HPDE6-E6E7 (cell line): ENCODE measurements around the gene ADAMTS13.
A peak's percentile ranks its signal among the peaks of the same experiment; 100 is the strongest.
"Not testable (repeated sequence)": the region's sequence is repeated elsewhere in the genome, so short reads cannot be mapped to it uniquely, and the experiment has no call there.

Experiments
- DNase-seq: peaks from one replicate; pipeline ENCODE4 v3.0.0; 2011; ENCODE audit warnings: missing footprints; ENCODE audit errors: extremely low spot score

The ADAMTS13 gene

GRCh38 chr9:133425049-133425632, 3.0 kb downstream of the ADAMTS13 start:
- DNase-seq: no peak

GRCh38 chr9:133426011-133426410, 3.8 kb downstream of the ADAMTS13 start:
- no peak for DNase-seq

- no peak for DNase-seq
Measured at GRCh38 chr9:133427658-133428348, 5.6 kb downstream of the ADAMTS13 start.

GRCh38 chr9:133428617-133429101, 6.5 kb downstream of the ADAMTS13 start:
- DNase-seq: peak; percentile 32

GRCh38 chr9:133429214-133429613, 7.0 kb downstream of the ADAMTS13 start:
- no peak for DNase-seq

GRCh38 chr9:133429641-133430161, 7.5 kb downstream of the ADAMTS13 start:
- no peak for DNase-seq

GRCh38 chr9:133430244-133430643, 8.1 kb downstream of the ADAMTS13 start:
- no peak for DNase-seq

- DNase-seq: no peak
Measured at GRCh38 chr9:133433351-133433843, 11.2 kb downstream of the ADAMTS13 start.

- DNase-seq: no peak
Measured at GRCh38 chr9:133436681-133437080, 14.5 kb downstream of the ADAMTS13 start.

GRCh38 chr9:133437753-133438531, 15.8 kb downstream of the ADAMTS13 start:
- no peak for DNase-seq

GRCh38 chr9:133439337-133439736, 17.2 kb downstream of the ADAMTS13 start:
- no peak for DNase-seq

GRCh38 chr9:133440874-133441273, 18.7 kb downstream of the ADAMTS13 start:
- DNase-seq: no peak

- DNase-seq: no peak
Measured at GRCh38 chr9:133441571-133441970, 19.4 kb downstream of the ADAMTS13 start.

- DNase-seq: no peak
Measured at GRCh38 chr9:133443248-133443647, 21.1 kb downstream of the ADAMTS13 start.

- no peak for DNase-seq
Measured at GRCh38 chr9:133443982-133444381, 21.8 kb downstream of the ADAMTS13 start.

- no peak for DNase-seq
Measured at GRCh38 chr9:133445293-133445969, 23.3 kb downstream of the ADAMTS13 start.

- DNase-seq: no peak
Measured at GRCh38 chr9:133448487-133448972, 26.4 kb downstream of the ADAMTS13 start.

GRCh38 chr9:133449760-133450159, 27.6 kb downstream of the ADAMTS13 start:
- DNase-seq: peak; percentile 84

GRCh38 chr9:133451865-133452264, 29.7 kb downstream of the ADAMTS13 start:
- not testable (repeated sequence) for DNase-seq

GRCh38 chr9:133452562-133452961, 30.4 kb downstream of the ADAMTS13 start:
- no peak for DNase-seq

- no peak for DNase-seq
Measured at GRCh38 chr9:133453651-133454050, 31.5 kb downstream of the ADAMTS13 start.
